IMR-90 (cell line): Measurements from ENCODE around the gene ATP2C2. TPM values are rescaled to one million over a fixed set of nuclear protein-coding genes. Genes with fewer than 3 reads are reported as not detected.

Source experiments
- ATAC-seq: fragments of 200-7000 bp; cut with Tn5 transposase; 2 replicates; pipeline ENCODE4 v1.9.1; 2020; ENCODE audit warnings: low read depth, mild to moderate bottlenecking, moderate library complexity
- BruUV-seq: library from RNA; stranded (reverse); fragments of 400-500 nt; replicated peaks from 2 replicates; lab custom pipeline; 2021; lab: Mats Ljungman, UMichigan
- CTCF ChIA-PET: fragments of 300-600 bp; formaldehyde crosslinking; extraction: SDS; loops from one replicate; lab custom pipeline; 2021; ENCODE audit warnings: antibody characterized with exemption; lab: Yijun Ruan, JAX
- POLR2A ChIA-PET: fragments of 300-600 bp; sonication (Branson Sonifier 250); formaldehyde crosslinking; loops from one replicate; lab custom pipeline; 2022; ENCODE audit warnings: antibody characterized with exemption; ENCODE audit not compliant: unreplicated experiment; lab: Charles Lee
- DNase-seq: peaks from one replicate; pipeline ENCODE4 v3.0.0; 2013
- H2AFZ ChIP-seq: replicated peaks from 2 replicates; pipeline ENCODE3; 2013; ENCODE audit warnings: low read length, mild to moderate bottlenecking; ENCODE audit not compliant: poor library complexity
- H2AK5ac ChIP-seq: 2 replicates; pipeline ENCODE4 v1.6.1; 2013; ENCODE audit warnings: low read depth, low read length, inconsistent platforms
- H2AK9ac ChIP-seq: replicated peaks from 2 replicates; pipeline ENCODE3; 2013; ENCODE audit warnings: mild to moderate bottlenecking, low read depth, low read length, moderate library complexity; ENCODE audit not compliant: poor library complexity
- H2BK120ac ChIP-seq: 2 replicates; pipeline ENCODE4 v1.6.1; 2013; ENCODE audit warnings: low read depth, low read length, inconsistent platforms
- H2BK15ac ChIP-seq: 3 replicates; pipeline ENCODE4 v1.6.1; 2013; ENCODE audit warnings: low read depth, low read length, inconsistent platforms
- H2BK20ac ChIP-seq: 2 replicates; pipeline ENCODE4 v1.6.1; 2013; ENCODE audit warnings: low read depth, mild to moderate bottlenecking, inconsistent platforms, low read length, moderate library complexity
- H2BK5ac ChIP-seq: 2 replicates; pipeline ENCODE4 v1.6.1; 2013; ENCODE audit warnings: mild to moderate bottlenecking, low read depth, low read length, inconsistent platforms; ENCODE audit not compliant: poor library complexity, severe bottlenecking
- H3K14ac ChIP-seq: replicated peaks from 2 replicates; pipeline ENCODE4 v1.6.1; 2013; ENCODE audit warnings: low read depth, low read length, inconsistent platforms
- H3K18ac ChIP-seq: 2 replicates; pipeline ENCODE4 v1.6.1; 2013; ENCODE audit warnings: low read depth, low read length, control low read depth
- H3K23ac ChIP-seq: 2 replicates; pipeline ENCODE4 v1.6.1; 2013; ENCODE audit warnings: low read depth, low read length, inconsistent platforms
- H3K27ac ChIP-seq: 2 replicates; pipeline ENCODE4 v1.5.1; 2013; ENCODE audit warnings: mild to moderate bottlenecking, control low read depth, low read length; ENCODE audit not compliant: insufficient read depth
- H3K27me3 ChIP-seq: 2 replicates; pipeline ENCODE4 v1.6.1; 2013; ENCODE audit warnings: low read length; ENCODE audit not compliant: control insufficient read depth, insufficient read depth
- H3K36me3 ChIP-seq: 2 replicates; pipeline ENCODE4 v1.6.1; 2013; ENCODE audit warnings: low read length, mixed read lengths; ENCODE audit not compliant: control insufficient read depth, insufficient read depth
- H3K4ac ChIP-seq: 2 replicates; pipeline ENCODE4 v1.6.1; 2013; ENCODE audit warnings: low read depth, low read length, inconsistent platforms
- H3K4me1 ChIP-seq: 2 replicates; pipeline ENCODE4 v1.6.1; 2013; ENCODE audit warnings: low read length, mixed read lengths; ENCODE audit not compliant: control insufficient read depth, insufficient read depth
- H3K4me2 ChIP-seq: 2 replicates; pipeline ENCODE4 v1.6.1; 2013; ENCODE audit warnings: low read depth, mild to moderate bottlenecking, control low read depth, low read length, moderate library complexity
- H3K4me3 ChIP-seq: 2 replicates; pipeline ENCODE4 v1.5.1; 2013; ENCODE audit warnings: low read depth, mild to moderate bottlenecking, control low read depth, low read length, moderate library complexity; ENCODE audit not compliant: insufficient read depth
- H3K56ac ChIP-seq: 2 replicates; pipeline ENCODE4 v1.6.1; 2013; ENCODE audit warnings: low read length, inconsistent platforms; ENCODE audit not compliant: insufficient read depth; ENCODE audit errors: extremely low read depth
- H3K79me1 ChIP-seq, 2 experiments: 2 replicates each; pipeline ENCODE4 v1.6.1; 2013; ENCODE audit warnings: low read length in 2 of 2, inconsistent platforms in 1 of 2, low read depth in 1 of 2
- H3K9ac ChIP-seq: 2 replicates; pipeline ENCODE4 v1.6.1; 2013; ENCODE audit warnings: low read depth, low read length, control low read depth
- H3K9me1 ChIP-seq: 2 replicates; pipeline ENCODE4 v1.6.1; 2013; ENCODE audit warnings: low read length, inconsistent platforms; ENCODE audit not compliant: insufficient read depth
- H3K9me3 ChIP-seq: 2 replicates; pipeline ENCODE4 v1.6.1; 2013; ENCODE audit warnings: low read length; ENCODE audit not compliant: control insufficient read depth, insufficient read depth
- H4K20me1 ChIP-seq: 2 replicates; pipeline ENCODE4 v1.6.1; 2013; ENCODE audit warnings: low read length, inconsistent platforms; ENCODE audit not compliant: insufficient read depth
- H4K5ac ChIP-seq: 2 replicates; pipeline ENCODE4 v1.6.1; 2013; ENCODE audit warnings: mild to moderate bottlenecking, low read depth, low read length, control low read depth
- H4K8ac ChIP-seq, 2 experiments: 2 replicates each; pipeline ENCODE4 v1.6.1; 2013; ENCODE audit warnings: low read depth in 2 of 2, low read length in 2 of 2, control low read depth in 1 of 2, inconsistent platforms in 1 of 2
- H4K91ac ChIP-seq: 2 replicates; pipeline ENCODE4 v1.6.1; 2013; ENCODE audit warnings: low read depth, low read length, inconsistent platforms; ENCODE audit not compliant: insufficient read depth
- BHLHE40 ChIP-seq: fragments of 150-350 bp; IDR thresholded peaks from 2 replicates; pipeline ENCODE4 v1.6.1; 2016; ENCODE audit warnings: mild to moderate bottlenecking, low read depth, low read length
- WGBS, 2 experiments: methylation state at CpG; one replicate each; pipeline versions ENCODE4 v1.1.5 to v1.1.7; 2013; ENCODE audit warnings: missing lambda C conversion rate in 2 of 2; ENCODE audit not compliant: insufficient read length in 1 of 2; ENCODE audit errors: extremely low coverage in 2 of 2; 5-methylcytosine and 5-hydroxymethylcytosine counted together
- dilution Hi-C: fragments of 300-500 bp; cut with HindIII; formaldehyde crosslinking; loops from one replicate; pipeline ENCODE4 v1.14.3; 2018; ENCODE audit warnings: low sequenced_read_pairs; ENCODE audit not compliant: unreplicated experiment
- in situ Hi-C: fragments of 300-500 bp; cut with MboI; formaldehyde crosslinking; loops from 3 replicates; pipeline ENCODE4 v1.14.3; 2019; ENCODE audit warnings: low sequenced_read_pairs, inconsistent platforms, mixed read lengths
- intact Hi-C: fragments of 100-400 bp; cut with micrococcal nuclease; formaldehyde crosslinking; loops from 2 replicates; pipeline ENCODE4 v1.10.0; 2022
- polyA plus RNA-seq, 3 experiments: library from polyadenylated mRNA; depleted of rRNA; stranded (reverse); fragments of >200 nt; gene quantifications; 2 replicates each; pipeline ENCODE4 v1.2.3, GENCODE V29; 2012; ENCODE audit warnings: low replicate concordance in 1 of 3
- total RNA-seq: library from RNA; depleted of rRNA; stranded (reverse); fragments of >200 nt; gene quantifications from 2 replicates; pipeline ENCODE4 v1.2.3, GENCODE V29; 2012

Gene ATP2C2
- total and polyA plus RNA-seq, 2 of the 4 experiments (the other 2 are of a cell fraction): not detected

DNA sequence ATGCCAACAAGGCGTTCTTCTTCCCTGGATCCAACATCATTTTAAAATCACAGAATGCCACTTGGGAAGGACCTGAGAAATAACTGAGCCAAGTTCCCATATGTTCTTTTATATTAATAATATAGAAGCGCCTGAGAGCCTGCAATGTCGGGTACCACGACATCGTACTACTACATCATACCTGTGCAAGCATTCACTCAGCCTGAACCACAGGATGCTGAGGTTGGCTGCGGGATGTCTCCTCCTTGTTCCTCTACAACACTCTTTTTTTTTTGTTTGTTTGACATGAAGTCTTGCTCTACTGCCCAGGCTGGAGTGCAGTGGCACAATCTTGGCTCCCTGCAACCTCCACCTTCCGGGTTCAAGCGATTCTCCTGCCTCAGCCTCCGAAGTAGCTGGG, 2.1 kb upstream of the ATP2C2 start:
- H2BK20ac ChIP-seq: no peak overlapping the region
- no peak overlapping the region for H2AK9ac ChIP-seq
- in situ Hi-C loops (no loop called here), intact Hi-C loops (no loop called here), dilution Hi-C loops (no loop called here)
- H4K8ac ChIP-seq: no peak overlapping the region
- DNase-seq (no peak), ATAC-seq (no peak)
- no peak overlapping the region for H3K23ac ChIP-seq
- ChIA-PET CTCF (no interaction called here), POLR2A (no interaction called here)
- H3K4me1 ChIP-seq: no peaks in the 10 kb centered on the region
- WGBS, 2 experiments: 93% methylated on average over 3 of the region's 9 CpGs; no CpG with 5 or more reads in 1 of the 2 experiments
- no peak overlapping the region for H3K4me2 ChIP-seq
- no peaks in the 10 kb centered on the region for H4K20me1 ChIP-seq
- H2BK5ac ChIP-seq: no peak overlapping the region
- no peak overlapping the region for H2BK15ac ChIP-seq
- H2AFZ ChIP-seq: no peak overlapping the region
- H3K9me1 ChIP-seq: no peaks in the 10 kb centered on the region
- H3K4ac ChIP-seq: no peak overlapping the region
- no peak overlapping the region for H3K18ac ChIP-seq
- peaks cover 74% of the 10 kb centered on the region for H3K27me3 ChIP-seq
- H3K27ac ChIP-seq: no peak overlapping the region
- no peak overlapping the region for H4K91ac ChIP-seq
- H4K5ac ChIP-seq: no peak overlapping the region
- H3K4me3 ChIP-seq: no peak overlapping the region
- H2BK120ac ChIP-seq: no peak overlapping the region
- BruUV-seq: no TSS peak
- no peaks in the 10 kb centered on the region; the same call in 1 of the 2 replicates for H3K9me3 ChIP-seq
- no peak for TF ChIP-seq BHLHE40
- no peak overlapping the region for H3K56ac ChIP-seq
- H2AK5ac ChIP-seq: no peak overlapping the region
- no peaks in the 10 kb centered on the region for H3K36me3 ChIP-seq
- no peaks in the 10 kb centered on the region for H3K79me1 ChIP-seq
- H3K14ac ChIP-seq: no peak overlapping the region
- no peak overlapping the region for H3K9ac ChIP-seq
